GOT3 (cell line): Measurements from ENCODE around the gene SNTB2.

Experiments used
- DNase-seq: peaks from one replicate; lab custom pipeline; 2025; ENCODE audit warnings: mixed read lengths; lab: John Stamatoyannopoulos, UW

Gene SNTB2

GRCh38 chr16:69340095-69340644 is 153.2 kb downstream of the SNTB2 start:
- peak; percentile 6 for DNase-seq

DNA sequence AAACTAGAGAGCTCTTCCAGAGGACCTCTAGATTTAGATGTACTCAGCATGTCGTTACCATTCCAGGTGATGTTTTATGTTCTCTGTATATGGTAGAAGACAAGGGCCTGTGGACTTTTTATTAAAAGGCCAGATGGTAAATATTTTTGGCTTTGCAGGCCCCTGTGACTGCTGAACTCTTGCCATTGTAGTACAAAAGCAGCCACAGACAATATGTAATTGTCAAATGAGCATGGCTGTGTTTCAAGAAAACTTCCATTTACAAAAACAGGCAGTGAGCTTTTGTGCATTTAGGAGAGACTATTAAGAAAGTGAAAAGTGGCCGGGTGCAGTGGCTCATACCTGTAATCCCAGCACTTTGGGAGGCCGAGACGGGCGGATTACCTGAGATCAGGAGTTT is 157.2 kb downstream of the SNTB2 start:
- no peak for DNase-seq

DNA sequence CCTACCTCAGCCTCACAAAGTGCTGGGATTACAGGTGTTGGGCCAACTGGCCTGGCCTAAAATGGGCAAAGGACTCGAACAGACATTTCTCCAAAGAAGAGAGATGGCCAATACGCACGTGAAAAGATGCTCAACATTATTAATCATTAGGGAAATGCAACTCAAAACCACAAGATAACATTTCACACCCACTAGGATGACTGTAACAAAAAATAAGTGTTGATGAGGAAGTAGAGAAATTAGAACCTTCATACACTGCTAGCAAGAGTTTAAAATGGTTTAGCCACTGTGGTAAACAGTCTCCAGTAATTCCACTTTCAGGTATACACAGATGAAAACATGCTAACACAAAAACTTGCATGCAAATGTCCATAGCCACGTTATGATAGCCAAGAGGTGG is 159.0 kb downstream of the SNTB2 start:
- DNase-seq: no peak

DNA sequence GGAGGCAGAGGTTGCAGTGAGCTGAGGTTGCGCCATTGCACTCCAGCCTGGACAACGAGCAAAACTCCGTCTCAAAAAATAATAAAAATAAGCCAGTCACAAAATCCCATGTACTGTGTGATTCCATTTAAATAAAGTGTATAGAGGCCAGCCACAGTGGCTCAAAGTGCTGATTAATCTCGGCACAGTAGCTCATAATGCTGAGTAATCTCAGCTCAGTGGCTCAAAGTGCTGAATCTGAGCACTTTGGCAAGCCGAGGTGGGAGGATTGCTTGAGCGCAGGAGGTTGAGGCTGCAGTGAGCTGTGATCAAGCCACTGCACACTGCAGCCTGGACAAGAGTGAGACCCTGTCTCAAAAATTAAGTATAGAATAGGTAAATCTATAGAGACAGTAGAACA is 159.7 kb downstream of the SNTB2 start:
- DNase-seq: no peak

DNA sequence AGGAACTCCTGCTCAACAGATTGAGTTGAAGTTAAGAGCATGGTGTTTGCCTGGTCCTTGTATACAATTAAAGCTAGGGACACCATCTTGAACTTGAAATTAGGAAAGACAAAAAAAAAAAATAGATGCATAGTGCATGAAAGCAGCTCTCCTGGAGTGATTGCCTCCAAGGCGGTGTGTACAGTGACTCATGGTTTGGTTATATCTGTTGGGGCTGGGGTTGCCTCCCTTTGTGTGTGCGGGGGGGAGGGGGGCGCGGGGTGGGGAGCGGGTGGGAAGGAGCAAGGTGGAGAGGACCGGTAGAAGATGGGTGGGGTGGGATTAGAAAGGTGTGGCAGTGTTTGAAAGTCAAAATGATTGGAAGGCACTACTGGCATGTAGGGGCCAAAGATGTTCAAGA is 161.3 kb downstream of the SNTB2 start:
- DNase-seq: no peak

GRCh38 chr16:69349536-69349935 is 162.6 kb downstream of the SNTB2 start:
- DNase-seq: no peak

DNA sequence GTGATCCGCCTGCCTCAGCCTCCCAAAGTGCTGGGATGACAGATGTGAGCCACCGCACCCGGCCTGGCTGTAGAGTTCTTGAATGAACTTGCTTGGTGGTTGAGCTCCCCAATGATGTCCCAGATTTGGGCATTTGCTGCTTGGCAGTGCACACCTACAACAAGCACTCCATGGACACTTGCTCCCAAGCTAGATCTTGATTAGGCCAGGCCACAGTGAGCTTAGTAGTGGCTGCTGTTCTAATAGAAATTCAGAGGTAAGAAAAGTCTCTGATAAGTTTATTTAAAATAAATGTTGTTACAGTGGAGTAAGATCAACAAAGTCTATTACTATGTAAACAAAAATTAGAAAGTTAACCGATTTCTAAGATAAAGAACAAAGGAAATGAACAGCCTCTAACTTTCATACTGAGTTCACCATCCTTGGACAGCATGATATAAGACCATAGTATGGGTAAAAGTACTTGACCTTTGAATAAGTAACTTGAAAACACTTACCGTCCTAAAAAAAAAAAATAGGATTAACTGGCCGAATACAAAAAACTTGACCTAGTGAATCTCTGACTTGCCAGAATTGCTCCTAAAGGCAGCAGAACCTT is 163.7 kb downstream of the SNTB2 start:
- no peak for DNase-seq

- no peak for DNase-seq
Measured at GRCh38 chr16:69351309-69352027, 164.5 kb downstream of the SNTB2 start, which contains the start of gene TMED6. TSS of gene TMED6 (minus strand) at chr16:69351786. CDS start at chr16:69351753, 33 bp downstream.
